HAP-1 (cell line): ENCODE results near the gene MYO10.

Experiments
- DNase-seq, 2 experiments: peaks; one replicate each; pipeline ENCODE4 v3.0.0-alpha.2; 2016 to 2020; ENCODE audit warnings: low spot score in 2 of 2
- H3K27me3 ChIP-seq: fragments of 250-450 bp; sonication (Bioruptor Pico); 2 replicates; pipeline ENCODE4 v1.5.1; 2020; ENCODE audit warnings: low read depth, mild to moderate bottlenecking, moderate library complexity
- H3K36me3 ChIP-seq: fragments of 250-450 bp; sonication (Bioruptor Pico); replicated peaks from 2 replicates; pipeline ENCODE4 v1.5.1; 2020; ENCODE audit warnings: mild to moderate bottlenecking
- H3K4me1 ChIP-seq: fragments of 250-450 bp; sonication (Bioruptor Pico); 2 replicates; pipeline ENCODE4 v1.5.1; 2020; ENCODE audit warnings: mild to moderate bottlenecking
- H3K4me3 ChIP-seq: fragments of 250-450 bp; sonication (Bioruptor Pico); 2 replicates; pipeline ENCODE4 v1.5.1; 2020; ENCODE audit warnings: mild to moderate bottlenecking, moderate library complexity
- H3K9me3 ChIP-seq: fragments of 250-450 bp; sonication (Bioruptor Pico); 2 replicates; pipeline ENCODE4 v1.5.1; 2020; ENCODE audit warnings: mild to moderate bottlenecking, moderate library complexity
- in situ Hi-C: fragments of 300-500 bp; cut with MboI; formaldehyde crosslinking; loops from 3 replicates; pipeline ENCODE4 v1.14.3; 2020; ENCODE audit warnings: low sequenced_read_pairs, inconsistent platforms, mixed read lengths

Gene MYO10

DNA sequence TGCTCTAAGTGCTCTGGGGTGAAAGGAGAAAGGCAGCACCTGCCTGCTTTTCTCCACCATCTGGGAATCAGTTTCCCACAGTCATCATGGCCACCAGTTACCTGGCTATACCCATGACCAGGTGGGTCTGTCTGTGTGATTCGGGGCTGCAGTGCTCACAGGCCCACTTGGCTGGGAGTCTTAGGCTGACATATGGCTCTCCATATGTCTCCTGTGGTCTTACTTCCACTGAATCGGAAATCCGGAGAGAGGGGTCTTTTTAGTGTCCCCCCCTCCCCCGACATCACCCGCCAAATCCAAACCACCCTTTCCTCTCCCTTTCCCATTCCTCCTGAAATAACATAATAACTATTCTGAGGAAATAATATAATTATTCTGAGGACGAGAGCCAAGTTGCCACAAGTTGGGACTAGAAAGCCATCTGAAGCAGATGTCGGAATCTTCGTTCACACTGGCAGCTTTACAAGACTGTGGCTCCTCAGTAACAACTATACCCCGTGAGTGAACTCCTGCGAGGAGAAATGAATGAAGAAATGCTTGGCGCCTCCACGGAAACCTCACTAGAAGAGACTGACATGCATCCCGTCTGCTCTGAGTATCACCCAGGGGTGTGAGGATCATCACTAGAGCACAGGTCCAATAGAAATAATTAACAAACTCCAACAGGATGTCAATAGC lies 143.4 kb downstream of the MYO10 start:
- in situ Hi-C loops = loop anchor here (5.0 kb wide), 1 partner anchor 395 kb away; no protein-coding TSS in a partner anchor
- H3K9me3 ChIP-seq = no peaks in the 10 kb centered on the region
- H3K36me3 ChIP-seq = 0 out of 2 replicates have a peak, but pooled peaks cover 6% of the 10 kb centered on the region
- no peaks in the 10 kb centered on the region for H3K27me3 ChIP-seq
- peaks cover 19% of the 10 kb centered on the region for H3K4me1 ChIP-seq
- H3K4me3 ChIP-seq = no peak overlapping the region
- no peak for DNase-seq

DNA sequence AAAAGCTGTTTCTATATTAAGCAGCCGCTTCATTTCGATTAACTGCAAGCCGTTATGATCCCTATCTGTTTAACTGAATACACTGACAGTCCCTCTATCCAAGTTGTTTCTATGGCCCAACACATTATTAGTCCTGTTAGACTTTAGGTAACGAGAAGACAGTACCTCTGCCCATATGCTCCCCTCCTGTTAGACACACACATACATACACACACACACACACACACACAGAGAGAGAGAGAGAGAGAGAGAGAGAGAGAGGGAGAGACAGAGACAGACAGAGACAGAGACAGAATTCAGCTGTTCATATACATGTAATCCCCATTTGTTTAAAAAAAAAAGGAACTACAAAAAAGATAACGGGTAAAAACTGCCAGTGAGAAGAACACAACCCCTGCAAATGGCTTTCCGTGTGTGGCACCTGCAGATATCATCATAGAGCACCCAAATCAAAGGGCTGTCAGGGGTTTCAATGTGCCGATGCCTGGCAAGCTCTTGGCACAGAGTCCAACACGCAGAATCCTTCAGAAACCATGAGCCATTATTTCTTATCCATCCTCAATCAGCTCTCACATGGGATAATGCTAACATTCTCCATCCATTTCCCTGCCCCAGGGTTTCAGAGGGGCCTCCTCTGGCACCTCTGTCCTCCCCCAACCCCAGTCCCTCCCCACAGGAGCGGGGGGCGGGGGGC lies 144.0 kb downstream of the MYO10 start:
- in situ Hi-C loops = loop anchor here (5.0 kb wide), 1 partner anchor 395 kb away; no protein-coding TSS in a partner anchor
- H3K4me3 ChIP-seq = no peak overlapping the region
- H3K9me3 ChIP-seq = no peaks in the 10 kb centered on the region
- no peaks in the 10 kb centered on the region for H3K27me3 ChIP-seq
- peaks cover 16% of the 10 kb centered on the region for H3K4me1 ChIP-seq
- DNase-seq = no peak
- H3K36me3 ChIP-seq = 0 out of 2 replicates have a peak, but pooled peaks cover 6% of the 10 kb centered on the region

DNA sequence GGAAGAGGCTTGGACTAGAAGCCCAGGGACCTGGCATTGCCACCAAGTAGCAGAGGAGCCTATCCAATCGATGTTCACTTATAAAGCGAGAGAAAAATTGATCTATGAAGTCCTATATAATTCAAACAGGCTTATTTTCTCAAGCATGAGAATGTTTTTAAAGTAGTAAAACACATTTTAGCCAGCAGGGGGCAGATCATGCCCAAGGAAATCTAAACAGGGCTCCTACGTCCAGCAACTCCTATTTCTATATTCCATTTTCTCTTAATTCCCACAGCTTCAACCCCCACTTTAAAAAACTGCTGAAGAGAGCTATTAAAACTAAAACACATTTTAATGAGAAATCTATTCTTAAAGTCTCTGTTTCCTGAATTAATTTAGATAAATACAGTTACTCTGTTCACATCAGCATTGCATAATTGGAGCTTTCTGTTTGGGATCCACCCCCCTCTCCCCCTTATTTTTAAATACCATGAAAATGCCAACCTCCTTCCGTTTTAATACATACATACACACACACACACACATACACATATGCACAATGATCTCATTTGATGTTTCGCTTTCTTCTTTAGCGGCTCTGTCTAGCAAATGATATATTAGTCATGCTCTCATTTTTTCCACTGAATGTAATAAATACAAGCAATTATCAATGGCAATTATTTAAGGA lies 144.9 kb downstream of the MYO10 start:
- Histone ChIP-seq H3K4me1 (peaks cover 8% of the 10 kb centered on the region), H3K9me3 (no peaks in the 10 kb centered on the region), H3K36me3 (0 out of 2 replicates have a peak, but pooled peaks cover 6% of the 10 kb centered on the region), H3K4me3 (no peak overlapping the region), H3K27me3 (no peaks in the 10 kb centered on the region)
- in situ Hi-C loops = loop anchor here (5.0 kb wide), 1 partner anchor 396 kb away; no protein-coding TSS in a partner anchor
- DNase-seq = peak; percentile 54 to 57

DNA sequence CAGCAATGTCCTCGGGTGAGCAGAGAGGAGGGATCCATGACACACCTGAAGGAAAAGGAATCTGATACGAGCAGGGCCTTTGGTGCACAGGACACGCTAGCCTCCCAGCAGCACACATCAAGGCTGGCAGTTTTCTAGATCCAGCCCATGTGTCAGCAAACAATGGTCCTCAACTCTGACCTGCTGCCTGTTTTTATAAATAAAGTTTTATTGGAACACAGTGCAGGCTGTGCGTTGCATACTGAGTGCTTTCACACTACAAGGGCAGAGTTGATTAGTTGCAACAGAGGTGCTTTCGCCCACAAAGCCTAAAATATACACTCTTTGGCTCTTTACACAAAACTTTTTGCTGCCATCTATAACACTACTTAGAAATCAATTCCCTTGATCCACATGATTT lies 147.1 kb downstream of the MYO10 start:
- Histone ChIP-seq H3K9me3 (no peaks in the 10 kb centered on the region), H3K4me1 (peaks cover 8% of the 10 kb centered on the region), H3K36me3 (peaks cover 9% of the 10 kb centered on the region), H3K4me3 (no peak overlapping the region), H3K27me3 (no peaks in the 10 kb centered on the region)
- DNase-seq = no peak
- in situ Hi-C loops = no loop called here

DNA sequence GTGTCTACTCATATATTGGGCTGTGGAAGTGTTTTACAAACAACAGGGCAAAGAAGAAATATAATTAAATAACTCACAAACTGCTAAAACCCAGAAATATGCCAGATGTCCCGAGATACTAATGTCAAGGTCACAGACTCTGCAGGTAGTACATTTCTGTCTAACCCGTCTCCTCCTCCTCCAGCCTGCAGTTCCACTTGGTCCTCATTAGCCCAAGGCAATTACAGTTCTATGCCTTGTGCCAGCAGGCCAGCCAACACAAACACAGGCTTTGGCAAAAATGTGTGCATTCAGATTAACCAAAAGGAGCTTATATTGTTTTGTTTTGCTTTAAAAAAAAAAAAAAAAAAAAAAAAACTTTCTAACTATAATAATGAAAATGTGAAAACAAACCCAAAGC lies 148.8 kb downstream of the MYO10 start:
- in situ Hi-C loops = no loop called here
- Histone ChIP-seq H3K9me3 (no peaks in the 10 kb centered on the region), H3K4me1 (peaks cover 8% of the 10 kb centered on the region), H3K27me3 (no peaks in the 10 kb centered on the region), H3K4me3 (no peak overlapping the region), H3K36me3 (peaks cover 16% of the 10 kb centered on the region)
- no peak for DNase-seq

DNA sequence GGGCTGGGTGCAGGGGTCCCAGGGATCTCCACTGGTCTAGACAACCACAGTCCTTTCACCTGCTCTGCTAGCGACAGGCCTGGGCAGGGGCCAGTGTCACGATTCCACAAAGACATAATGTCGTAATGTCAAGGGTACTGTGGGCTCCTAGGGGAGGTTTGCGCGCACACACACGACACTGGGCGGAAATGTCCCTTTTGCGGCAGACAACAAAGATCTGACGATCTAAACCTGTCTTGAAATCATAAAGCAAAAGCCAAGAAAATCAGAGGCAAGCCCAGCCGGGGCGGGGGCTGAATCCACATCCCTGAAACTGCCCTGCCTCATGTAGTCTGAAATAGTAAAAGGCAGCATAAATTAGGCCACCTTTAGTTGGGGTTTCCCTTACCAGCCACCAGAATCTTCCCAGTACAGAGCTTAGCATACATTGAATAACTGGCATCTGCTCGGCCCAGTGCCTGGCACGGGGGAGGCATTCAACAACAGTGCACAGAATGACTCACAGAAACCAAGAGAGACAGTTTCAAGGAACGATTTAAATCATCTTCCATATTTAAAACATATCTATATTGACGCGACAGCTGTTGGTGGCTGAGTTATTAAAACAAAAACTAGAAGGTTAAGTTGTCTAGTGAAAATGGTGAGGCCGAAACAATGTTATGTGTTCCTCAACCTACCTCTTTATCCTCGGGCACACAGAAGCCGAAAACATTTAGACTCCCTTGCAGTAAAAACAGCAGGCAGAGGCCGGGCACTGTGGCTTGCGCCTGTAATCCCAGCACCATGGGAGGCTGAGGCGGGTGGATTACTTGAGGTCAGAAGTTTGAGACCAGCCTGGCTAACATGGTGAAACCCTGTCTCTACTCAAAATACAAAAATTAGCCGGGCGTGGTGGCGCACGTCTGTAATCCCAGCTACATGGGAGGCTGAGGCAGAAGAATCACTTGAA lies 151.0 kb downstream of the MYO10 start:
- Histone ChIP-seq H3K36me3 (peaks cover 27% of the 10 kb centered on the region), H3K4me1 (no peaks in the 10 kb centered on the region), H3K27me3 (no peaks in the 10 kb centered on the region), H3K9me3 (no peaks in the 10 kb centered on the region), H3K4me3 (no peak overlapping the region)
- in situ Hi-C loops = no loop called here
- no peak for DNase-seq

DNA sequence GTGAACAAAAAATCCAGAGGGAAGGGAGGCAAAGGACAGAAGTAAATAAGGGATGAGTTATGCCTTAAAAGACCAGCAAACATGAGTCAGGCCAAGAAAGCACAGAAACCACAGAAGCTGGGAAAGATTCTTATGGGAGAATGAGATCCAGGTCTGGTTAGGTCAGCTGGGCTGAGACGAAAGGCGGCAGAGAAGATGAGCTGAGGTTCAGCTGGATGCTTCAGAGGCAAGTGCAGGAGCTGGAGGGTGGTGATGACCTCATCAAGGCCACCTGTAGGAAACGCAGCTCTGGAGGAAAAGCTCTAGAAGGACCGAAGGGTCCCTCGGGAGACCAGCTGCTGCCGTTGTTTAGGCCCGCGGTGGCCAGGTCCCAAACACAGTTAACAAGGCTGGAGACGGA lies 152.0 kb downstream of the MYO10 start:
- no peak for DNase-seq
- Histone ChIP-seq H3K9me3 (no peaks in the 10 kb centered on the region), H3K4me1 (no peaks in the 10 kb centered on the region), H3K4me3 (no peak overlapping the region), H3K36me3 (peaks cover 36% of the 10 kb centered on the region), H3K27me3 (no peaks in the 10 kb centered on the region)
- in situ Hi-C loops = no loop called here

DNA sequence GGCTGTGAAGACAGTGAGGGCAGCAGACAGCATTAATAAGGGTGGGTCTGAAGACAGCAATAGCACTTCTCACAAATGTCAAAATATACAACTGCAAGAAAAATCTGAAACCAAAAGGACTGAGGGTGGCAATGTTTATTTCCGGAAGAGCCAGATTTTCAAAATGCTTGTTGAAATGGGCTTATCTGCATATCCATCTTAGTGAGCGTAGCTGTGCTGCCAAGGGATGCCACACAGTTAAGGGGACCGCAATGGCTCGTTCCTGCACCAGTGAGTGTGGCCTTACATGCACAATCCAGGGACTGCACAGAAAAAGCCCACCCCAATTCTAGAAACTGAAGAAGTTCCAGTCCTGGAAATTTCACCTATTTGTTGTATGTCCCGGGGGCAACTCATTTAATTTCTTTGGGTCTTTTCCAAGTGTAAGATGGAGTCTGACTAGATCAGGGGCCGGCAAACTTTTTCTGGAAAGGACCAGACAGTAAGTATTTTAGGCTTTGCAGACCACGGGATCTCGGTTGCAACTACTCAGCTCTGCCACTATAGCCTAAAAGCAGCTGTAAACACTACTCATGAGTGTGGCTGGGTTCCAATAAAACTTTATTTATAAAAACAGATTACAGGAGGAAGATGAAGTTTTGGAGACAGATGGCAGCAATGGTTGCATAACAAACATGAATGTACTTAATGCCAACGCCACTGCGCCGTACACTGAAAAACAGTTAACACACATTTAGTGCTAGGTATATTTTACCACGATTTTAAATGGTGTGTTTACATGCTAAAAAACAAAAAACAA lies 154.1 kb downstream of the MYO10 start:
- no peak for DNase-seq
- Histone ChIP-seq H3K27me3 (no peaks in the 10 kb centered on the region), H3K4me3 (no peak overlapping the region), H3K9me3 (no peaks in the 10 kb centered on the region), H3K36me3 (peaks cover 33% of the 10 kb centered on the region), H3K4me1 (no peaks in the 10 kb centered on the region)
- in situ Hi-C loops = no loop called here

DNA sequence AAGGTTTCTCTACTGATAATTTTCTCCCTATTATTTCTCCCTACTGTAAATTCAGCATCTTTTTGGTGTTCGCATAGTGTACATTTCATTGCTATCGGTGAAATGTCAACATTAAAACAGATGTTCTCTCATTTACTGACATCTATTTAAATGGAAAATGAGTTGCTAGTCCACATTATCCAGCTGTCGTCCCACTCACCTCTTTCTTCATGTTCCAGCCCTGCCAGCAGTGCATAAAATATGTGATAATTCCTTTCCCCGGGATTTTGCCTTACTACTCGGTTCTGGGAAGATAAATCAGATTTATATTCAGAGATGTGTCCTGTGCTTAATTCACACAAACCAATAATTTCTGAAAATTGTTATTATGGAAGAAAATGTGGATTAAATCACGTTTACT lies 155.8 kb downstream of the MYO10 start:
- Histone ChIP-seq H3K36me3 (peaks cover 33% of the 10 kb centered on the region), H3K9me3 (no peaks in the 10 kb centered on the region), H3K4me3 (no peak overlapping the region), H3K4me1 (no peaks in the 10 kb centered on the region; the same call in 1 of the 2 replicates), H3K27me3 (no peaks in the 10 kb centered on the region)
- in situ Hi-C loops = no loop called here
- no peak for DNase-seq

DNA sequence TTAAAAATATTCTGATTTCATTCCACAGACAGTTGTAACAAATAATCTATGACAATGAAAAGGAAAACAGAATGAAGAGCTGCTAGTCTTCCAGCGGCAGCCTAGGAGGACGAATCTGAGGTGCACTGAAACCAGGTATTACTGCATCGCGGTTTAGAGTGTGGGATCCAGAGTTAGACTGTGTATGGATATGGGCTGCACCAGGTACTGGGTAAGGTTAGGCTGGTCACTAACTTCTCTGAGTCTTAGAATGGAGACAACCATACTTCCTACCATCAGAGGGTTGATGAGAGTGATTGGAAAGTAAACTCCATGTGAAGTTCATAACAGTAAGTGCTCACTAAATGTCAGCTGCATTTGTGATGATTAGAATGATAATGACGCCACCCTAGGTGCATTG lies 158.7 kb downstream of the MYO10 start:
- Histone ChIP-seq H3K9me3 (no peaks in the 10 kb centered on the region), H3K27me3 (no peaks in the 10 kb centered on the region), H3K4me3 (no peak overlapping the region), H3K36me3 (peaks cover 23% of the 10 kb centered on the region), H3K4me1 (peaks cover 12% of the 10 kb centered on the region)
- in situ Hi-C loops = no loop called here
- no peak for DNase-seq

DNA sequence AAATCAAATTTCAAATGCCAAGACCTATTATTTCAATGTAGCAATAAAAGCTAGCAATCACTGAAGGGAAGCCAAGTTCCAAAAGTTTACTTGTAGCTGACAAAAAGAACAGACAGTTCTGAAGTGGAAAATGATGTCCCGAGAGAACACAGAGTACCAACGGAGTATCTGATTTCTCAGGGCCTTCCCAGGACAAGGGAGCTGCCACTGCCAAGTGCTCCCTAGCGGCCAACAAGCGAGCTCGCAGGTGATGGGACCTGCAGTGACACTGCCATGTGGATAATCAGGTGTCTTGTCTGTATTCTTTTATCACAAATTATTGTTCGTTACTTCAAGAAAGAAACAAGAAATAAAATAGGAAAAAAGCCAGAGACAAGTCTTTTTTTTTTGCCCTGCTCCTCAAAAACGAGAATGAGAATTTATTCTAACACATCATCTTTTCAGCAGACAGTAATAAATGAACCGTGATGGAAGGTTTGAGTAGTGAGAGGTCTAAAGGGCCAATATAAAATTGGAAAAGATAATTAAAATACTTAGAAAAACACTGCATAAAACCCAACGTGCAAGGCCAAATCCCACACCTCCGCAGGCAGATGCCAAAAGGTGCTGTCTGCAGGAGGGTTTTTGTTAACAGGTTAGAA lies 159.4 kb downstream of the MYO10 start:
- Histone ChIP-seq H3K36me3 (peaks cover 18% of the 10 kb centered on the region), H3K4me3 (no peak overlapping the region), H3K4me1 (peaks cover 14% of the 10 kb centered on the region), H3K27me3 (no peaks in the 10 kb centered on the region), H3K9me3 (no peaks in the 10 kb centered on the region)
- in situ Hi-C loops = no loop called here
- peak; percentile 60 to 67 for DNase-seq

DNA sequence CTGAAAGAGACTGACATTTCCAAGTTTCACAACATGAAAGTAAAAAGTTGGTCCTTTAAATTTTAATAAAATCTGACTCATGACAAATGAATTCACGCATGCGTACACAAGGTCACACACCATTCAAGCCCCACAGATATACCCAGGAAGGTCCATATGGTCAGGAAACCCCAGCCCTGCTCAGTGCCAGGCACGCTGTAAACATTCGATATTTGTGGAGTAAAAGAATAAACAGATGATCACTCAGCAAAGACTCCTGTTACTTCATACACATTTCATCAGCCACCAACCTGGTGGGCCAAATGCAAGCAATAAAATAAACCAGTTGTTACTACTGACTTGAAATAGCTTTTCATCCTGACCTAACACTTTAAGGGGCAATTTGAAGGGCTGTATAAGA lies 161.3 kb downstream of the MYO10 start:
- Histone ChIP-seq H3K27me3 (no peaks in the 10 kb centered on the region), H3K9me3 (no peaks in the 10 kb centered on the region), H3K4me3 (no peak overlapping the region), H3K4me1 (peaks cover 14% of the 10 kb centered on the region), H3K36me3 (peaks cover 14% of the 10 kb centered on the region)
- DNase-seq = no peak
- in situ Hi-C loops = no loop called here
